IPS-NIHi11 (cell line): ENCODE results near the gene IRAK1.

Source experiments
- DNase-seq: peaks from one replicate; pipeline ENCODE4 v3.0.0; 2012; ENCODE audit warnings: mixed read lengths, low spot score

IRAK1 gene

GRCh38 chrX:154019061-154019621 lies 561 bp downstream of the IRAK1 start:
- no peak for DNase-seq

- DNase-seq = no peak
Observed at GRCh38 chrX:154018518-154019060, 1.1 kb downstream of the IRAK1 start.

- DNase-seq = no peak
Observed at GRCh38 chrX:154017766-154018517, 1.8 kb downstream of the IRAK1 start.

GRCh38 chrX:154016366-154017076 lies 3.2 kb downstream of the IRAK1 start:
- DNase-seq = no peak

GRCh38 chrX:154015581-154016264 lies 4.0 kb downstream of the IRAK1 start:
- DNase-seq = no peak

- DNase-seq = no peak
Observed at GRCh38 chrX:154014429-154015380, 5.0 kb downstream of the IRAK1 start.

GRCh38 chrX:154013614-154014360 lies 5.9 kb downstream of the IRAK1 start:
- DNase-seq = peak; percentile 67

- DNase-seq = no peak
Observed at GRCh38 chrX:154013001-154013421, 6.7 kb downstream of the IRAK1 start.

- no peak for DNase-seq
Observed at GRCh38 chrX:154012336-154012991, 7.2 kb downstream of the IRAK1 start.

GRCh38 chrX:154011376-154012335 lies 8.0 kb downstream of the IRAK1 start:
- DNase-seq = no peak

- DNase-seq = no peak
Observed at GRCh38 chrX:154010330-154011087, 9.2 kb downstream of the IRAK1 start.

GRCh38 chrX:154008521-154008920 lies 11.2 kb downstream of the IRAK1 start:
- no peak for DNase-seq

- DNase-seq = no peak
Observed at GRCh38 chrX:154006947-154007346, 12.8 kb downstream of the IRAK1 start.

- DNase-seq = no peak
Observed at GRCh38 chrX:154004315-154004714, 15.4 kb downstream of the IRAK1 start.

GRCh38 chrX:154002215-154002719 lies 17.4 kb downstream of the IRAK1 start:
- no peak for DNase-seq

GRCh38 chrX:154000051-154000450 lies 19.7 kb downstream of the IRAK1 start:
- no peak for DNase-seq

- no peak for DNase-seq
Observed at GRCh38 chrX:153999359-154000037, 20.2 kb downstream of the IRAK1 start.
